ENCODE measurements around the gene YDJC.
A peak's percentile ranks its signal among the peaks of the same experiment; 100 is the strongest.

Gene YDJC

GRCh38 chr22:21628386-21629254, 1.2 kb downstream of the YDJC start:
- peak overlapping the region; percentile 85 for H3K4me3 ChIP-seq (ENCODE audit: low read length)
- DNase-seq (ENCODE audit: low read depth) = no peak
- TF ChIP-seq CTCF (conservative IDR thresholded peaks at IDR 0.05; ENCODE audit: low read length) = no peak

- DNase-seq (ENCODE audit: low read depth) = no peak
Measured at GRCh38 chr22:21626735-21627469, 2.9 kb downstream of the YDJC start.

GRCh38 chr22:21626073-21626734, 3.6 kb downstream of the YDJC start:
- no peak for TF ChIP-seq CTCF (conservative IDR thresholded peaks at IDR 0.05; ENCODE audit: low read length)
- DNase-seq (ENCODE audit: low read depth) = no peak

More at GRCh38 chr22:21626735-21627469, 2.9 kb downstream of the YDJC start:
- no peak overlapping the region for H3K4me3 ChIP-seq (ENCODE audit: low read length)
- TF ChIP-seq CTCF (conservative IDR thresholded peaks at IDR 0.05; ENCODE audit: low read length) = no peak

GRCh38 chr22:21624880-21625791, 4.7 kb downstream of the YDJC start:
- DNase-seq (ENCODE audit: low read depth) = no peak
- no peak overlapping the region for H3K4me3 ChIP-seq (ENCODE audit: low read length)
- no peak for TF ChIP-seq CTCF (conservative IDR thresholded peaks at IDR 0.05; ENCODE audit: low read length)

More at GRCh38 chr22:21626073-21626734, 3.6 kb downstream of the YDJC start:
- no peak overlapping the region for H3K4me3 ChIP-seq (ENCODE audit: low read length)

- DNase-seq (ENCODE audit: low read depth) = no peak
- peak; percentile 48 for TF ChIP-seq CTCF (conservative IDR thresholded peaks at IDR 0.05; ENCODE audit: low read length)
- H3K4me3 ChIP-seq (ENCODE audit: low read length) = no peak overlapping the region
Measured at GRCh38 chr22:21624120-21624879, 5.5 kb downstream of the YDJC start.

GRCh38 chr22:21623648-21623970, 6.2 kb downstream of the YDJC start:
- no peak for DNase-seq (ENCODE audit: low read depth)
- H3K4me3 ChIP-seq (ENCODE audit: low read length) = no peak overlapping the region
- no peak for TF ChIP-seq CTCF (conservative IDR thresholded peaks at IDR 0.05; ENCODE audit: low read length)
